ENCODE measurements around the gene DCTN1.
"Not testable (repeated sequence)": the region's sequence is repeated elsewhere in the genome, so short reads cannot be mapped to it uniquely, and the experiment has no call there.

DCTN1 gene

GRCh38 chr2:74368499-74368898 lies 11.6 kb downstream of the DCTN1 start:
- no peak for DNase-seq

GRCh38 chr2:74367789-74368188 lies 12.3 kb downstream of the DCTN1 start:
- no peak for DNase-seq

- no peak for DNase-seq
These were observed 14.1 kb downstream of the DCTN1 start for GRCh38 chr2:74366036-74366435.

- DNase-seq: no peak
These were observed 15.3 kb downstream of the DCTN1 start for GRCh38 chr2:74364533-74365505.

GRCh38 chr2:74361327-74361726 lies 18.8 kb downstream of the DCTN1 start:
- no peak for DNase-seq

GRCh38 chr2:74357627-74358026 lies 22.5 kb downstream of the DCTN1 start:
- DNase-seq: no peak

- DNase-seq: no peak
These were observed 30.2 kb downstream of the DCTN1 start for GRCh38 chr2:74349889-74350288.

GRCh38 chr2:74347742-74348141 lies 32.4 kb downstream of the DCTN1 start:
- DNase-seq: no peak

GRCh38 chr2:74347303-74347702 lies 32.8 kb downstream of the DCTN1 start:
- DNase-seq: no peak

GRCh38 chr2:74345272-74345943 lies 34.7 kb downstream of the DCTN1 start:
- no peak for DNase-seq

- no peak for DNase-seq
These were observed 36.8 kb downstream of the DCTN1 start, which contains the start of gene SLC4A5 for GRCh38 chr2:74343316-74343715. TSS of gene SLC4A5 (minus strand) at chr2:74343416. CDS start at chr2:74315023, 28,393 bp downstream.

GRCh38 chr2:74336227-74336626 lies 43.9 kb downstream of the DCTN1 start:
- not testable (repeated sequence) for DNase-seq

GRCh38 chr2:74334931-74335333 lies 45.2 kb downstream of the DCTN1 start:
- peak; percentile 77 for DNase-seq

GRCh38 chr2:74333896-74334586 lies 46.1 kb downstream of the DCTN1 start:
- DNase-seq: no peak

GRCh38 chr2:74333175-74333574 lies 46.9 kb downstream of the DCTN1 start:
- DNase-seq: no peak

- DNase-seq: no peak
These were observed 47.4 kb downstream of the DCTN1 start for GRCh38 chr2:74332550-74333174.

GRCh38 chr2:74328573-74328972 lies 51.5 kb downstream of the DCTN1 start:
- no peak for DNase-seq

GRCh38 chr2:74328074-74328473 lies 52.0 kb downstream of the DCTN1 start:
- DNase-seq: no peak

- DNase-seq: no peak
These were observed 52.5 kb downstream of the DCTN1 start for GRCh38 chr2:74327627-74328026.

GRCh38 chr2:74327199-74327598 lies 52.9 kb downstream of the DCTN1 start:
- no peak for DNase-seq

- no peak for DNase-seq
These were observed 54.3 kb downstream of the DCTN1 start for GRCh38 chr2:74325815-74326214.

- no peak for DNase-seq
These were observed 58.4 kb downstream of the DCTN1 start for GRCh38 chr2:74321737-74322136.

- no peak for DNase-seq
These were observed 62.4 kb downstream of the DCTN1 start for GRCh38 chr2:74317701-74318100.

Data from activated CD8-positive, alpha-beta memory T cell treated with anti-CD3 and anti-CD28 coated beads, Interleukin-2, amount 50 U/mL, for 4 hours (primary cell).